ENCODE data around the gene CIT.

Gene CIT

GRCh38 chr12:119803381-119803791 lies 73.7 kb downstream of the CIT start:
- DNase-seq, result no peak

GRCh38 chr12:119802472-119802871 lies 74.6 kb downstream of the CIT start:
- DNase-seq, result no peak

GRCh38 chr12:119797090-119797489 lies 80.0 kb downstream of the CIT start:
- no peak for DNase-seq

- DNase-seq, result no peak
Observed at GRCh38 chr12:119796292-119796691, 80.8 kb downstream of the CIT start.

- DNase-seq, result no peak
Observed at GRCh38 chr12:119791453-119791852, 85.7 kb downstream of the CIT start.

- no peak for DNase-seq
Observed at GRCh38 chr12:119788786-119789185, 88.3 kb downstream of the CIT start.

- DNase-seq, result no peak
Observed at GRCh38 chr12:119786539-119786938, 90.6 kb downstream of the CIT start.

- no peak for DNase-seq
Observed at GRCh38 chr12:119784673-119785072, 92.4 kb downstream of the CIT start.

- DNase-seq, result no peak
Observed at GRCh38 chr12:119783787-119784186, 93.3 kb downstream of the CIT start.

GRCh38 chr12:119781804-119782203 lies 95.3 kb downstream of the CIT start:
- DNase-seq, result no peak

- DNase-seq, result no peak
Observed at GRCh38 chr12:119780786-119781434, 96.2 kb downstream of the CIT start.

GRCh38 chr12:119775246-119775895 lies 101.7 kb downstream of the CIT start:
- no peak for DNase-seq

- no peak for DNase-seq
Observed at GRCh38 chr12:119772431-119772830, 104.7 kb downstream of the CIT start.

GRCh38 chr12:119770146-119770545 lies 107.0 kb downstream of the CIT start:
- DNase-seq, result no peak

- DNase-seq, result no peak
Observed at GRCh38 chr12:119762619-119763018, 114.5 kb downstream of the CIT start.

GRCh38 chr12:119758722-119759121 lies 118.4 kb downstream of the CIT start:
- no peak for DNase-seq

- no peak for DNase-seq
Observed at GRCh38 chr12:119758234-119758633, 118.9 kb downstream of the CIT start.

GRCh38 chr12:119751961-119752360 lies 125.2 kb downstream of the CIT start:
- no peak for DNase-seq

- DNase-seq, result no peak
Observed at GRCh38 chr12:119749666-119750065, 127.5 kb downstream of the CIT start.

GRCh38 chr12:119748497-119748896 lies 128.6 kb downstream of the CIT start:
- no peak for DNase-seq

GRCh38 chr12:119746169-119746568 lies 131.0 kb downstream of the CIT start:
- DNase-seq, result no peak

- no peak for DNase-seq
Observed at GRCh38 chr12:119744900-119745606, 132.1 kb downstream of the CIT start.

GRCh38 chr12:119742700-119743099 lies 134.4 kb downstream of the CIT start:
- DNase-seq, result no peak

GRCh38 chr12:119740830-119741229 lies 136.3 kb downstream of the CIT start:
- DNase-seq, result no peak
